ENCODE data around the gene MRPL50. TPM values are rescaled to one million over a fixed set of nuclear protein-coding genes. Genes with fewer than 3 reads are reported as not detected.

Gene MRPL50
- total and polyA plus RNA-seq, 2 experiments from 2014 or later: 25.5 to 59.0 TPM

DNA sequence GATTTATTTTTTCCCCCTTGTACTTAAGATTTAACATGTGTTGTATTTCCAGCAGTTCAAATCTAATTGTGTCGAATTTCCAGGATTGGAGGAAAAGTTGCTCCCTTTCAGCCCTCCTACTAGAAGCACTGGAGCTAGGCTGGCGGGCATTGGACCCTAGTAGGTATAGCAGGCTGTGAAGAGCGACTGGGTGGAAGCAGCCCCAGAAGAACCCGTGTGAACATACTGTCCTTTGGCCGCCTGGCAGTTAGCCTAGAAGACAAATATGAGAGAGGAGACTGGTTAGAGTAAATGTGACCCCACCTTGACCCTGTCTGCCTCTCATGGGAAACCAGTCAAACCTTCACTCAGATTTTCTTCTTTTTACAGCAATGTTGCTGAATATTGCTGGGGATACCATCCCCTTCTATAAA lies 23.2 kb upstream of the MRPL50 start:
- ATAC-seq: no peak
- Histone ChIP-seq H3K9me2 (ENCODE audit: insufficient read depth) (no peaks in the 10 kb centered on the region; the same call in 1 of the 2 replicates), H3K79me2 (replicated peaks; ENCODE audit: insufficient read depth) (no peaks in the 10 kb centered on the region), H3K27ac (ENCODE audit: low read depth) (no peak overlapping the region), H3K4me1 (ENCODE audit: insufficient read depth) (no peaks in the 10 kb centered on the region), H3K27me3 (ENCODE audit: insufficient read depth) (no peaks in the 10 kb centered on the region), H3K4me2 (no peak overlapping the region), H3K4me3 (no peak overlapping the region), H2AFZ (no peak overlapping the region), H3K36me3 (ENCODE audit: insufficient read depth) (no peaks in the 10 kb centered on the region), H4K20me1 (replicated peaks; ENCODE audit: insufficient read depth) (no peaks in the 10 kb centered on the region), H3F3A (replicated peaks; ENCODE audit: low read depth) (no peaks in the 10 kb centered on the region)
- no peak for DNase-seq (ENCODE audit: low spot score)
- Mint-ChIP-seq H3K4me3 (no peak overlapping the region), H3K27ac (no peak overlapping the region), H3K4me1 (peaks cover 6% of the 10 kb centered on the region; the same call in 2 of the 3 replicates), H3K9me3 (no peaks in the 10 kb centered on the region), H3K36me3 (ENCODE audit: low read depth) (no peaks in the 10 kb centered on the region), H3K27me3 (ENCODE audit: insufficient read depth, low read depth, poor library complexity) (no peaks in the 10 kb centered on the region)
- TF ChIP-seq NANOG (IDR thresholded peaks at IDR 0.05; ENCODE audit: borderline replicate concordance): no peak
- TF ChIP-seq, protein P1, sequence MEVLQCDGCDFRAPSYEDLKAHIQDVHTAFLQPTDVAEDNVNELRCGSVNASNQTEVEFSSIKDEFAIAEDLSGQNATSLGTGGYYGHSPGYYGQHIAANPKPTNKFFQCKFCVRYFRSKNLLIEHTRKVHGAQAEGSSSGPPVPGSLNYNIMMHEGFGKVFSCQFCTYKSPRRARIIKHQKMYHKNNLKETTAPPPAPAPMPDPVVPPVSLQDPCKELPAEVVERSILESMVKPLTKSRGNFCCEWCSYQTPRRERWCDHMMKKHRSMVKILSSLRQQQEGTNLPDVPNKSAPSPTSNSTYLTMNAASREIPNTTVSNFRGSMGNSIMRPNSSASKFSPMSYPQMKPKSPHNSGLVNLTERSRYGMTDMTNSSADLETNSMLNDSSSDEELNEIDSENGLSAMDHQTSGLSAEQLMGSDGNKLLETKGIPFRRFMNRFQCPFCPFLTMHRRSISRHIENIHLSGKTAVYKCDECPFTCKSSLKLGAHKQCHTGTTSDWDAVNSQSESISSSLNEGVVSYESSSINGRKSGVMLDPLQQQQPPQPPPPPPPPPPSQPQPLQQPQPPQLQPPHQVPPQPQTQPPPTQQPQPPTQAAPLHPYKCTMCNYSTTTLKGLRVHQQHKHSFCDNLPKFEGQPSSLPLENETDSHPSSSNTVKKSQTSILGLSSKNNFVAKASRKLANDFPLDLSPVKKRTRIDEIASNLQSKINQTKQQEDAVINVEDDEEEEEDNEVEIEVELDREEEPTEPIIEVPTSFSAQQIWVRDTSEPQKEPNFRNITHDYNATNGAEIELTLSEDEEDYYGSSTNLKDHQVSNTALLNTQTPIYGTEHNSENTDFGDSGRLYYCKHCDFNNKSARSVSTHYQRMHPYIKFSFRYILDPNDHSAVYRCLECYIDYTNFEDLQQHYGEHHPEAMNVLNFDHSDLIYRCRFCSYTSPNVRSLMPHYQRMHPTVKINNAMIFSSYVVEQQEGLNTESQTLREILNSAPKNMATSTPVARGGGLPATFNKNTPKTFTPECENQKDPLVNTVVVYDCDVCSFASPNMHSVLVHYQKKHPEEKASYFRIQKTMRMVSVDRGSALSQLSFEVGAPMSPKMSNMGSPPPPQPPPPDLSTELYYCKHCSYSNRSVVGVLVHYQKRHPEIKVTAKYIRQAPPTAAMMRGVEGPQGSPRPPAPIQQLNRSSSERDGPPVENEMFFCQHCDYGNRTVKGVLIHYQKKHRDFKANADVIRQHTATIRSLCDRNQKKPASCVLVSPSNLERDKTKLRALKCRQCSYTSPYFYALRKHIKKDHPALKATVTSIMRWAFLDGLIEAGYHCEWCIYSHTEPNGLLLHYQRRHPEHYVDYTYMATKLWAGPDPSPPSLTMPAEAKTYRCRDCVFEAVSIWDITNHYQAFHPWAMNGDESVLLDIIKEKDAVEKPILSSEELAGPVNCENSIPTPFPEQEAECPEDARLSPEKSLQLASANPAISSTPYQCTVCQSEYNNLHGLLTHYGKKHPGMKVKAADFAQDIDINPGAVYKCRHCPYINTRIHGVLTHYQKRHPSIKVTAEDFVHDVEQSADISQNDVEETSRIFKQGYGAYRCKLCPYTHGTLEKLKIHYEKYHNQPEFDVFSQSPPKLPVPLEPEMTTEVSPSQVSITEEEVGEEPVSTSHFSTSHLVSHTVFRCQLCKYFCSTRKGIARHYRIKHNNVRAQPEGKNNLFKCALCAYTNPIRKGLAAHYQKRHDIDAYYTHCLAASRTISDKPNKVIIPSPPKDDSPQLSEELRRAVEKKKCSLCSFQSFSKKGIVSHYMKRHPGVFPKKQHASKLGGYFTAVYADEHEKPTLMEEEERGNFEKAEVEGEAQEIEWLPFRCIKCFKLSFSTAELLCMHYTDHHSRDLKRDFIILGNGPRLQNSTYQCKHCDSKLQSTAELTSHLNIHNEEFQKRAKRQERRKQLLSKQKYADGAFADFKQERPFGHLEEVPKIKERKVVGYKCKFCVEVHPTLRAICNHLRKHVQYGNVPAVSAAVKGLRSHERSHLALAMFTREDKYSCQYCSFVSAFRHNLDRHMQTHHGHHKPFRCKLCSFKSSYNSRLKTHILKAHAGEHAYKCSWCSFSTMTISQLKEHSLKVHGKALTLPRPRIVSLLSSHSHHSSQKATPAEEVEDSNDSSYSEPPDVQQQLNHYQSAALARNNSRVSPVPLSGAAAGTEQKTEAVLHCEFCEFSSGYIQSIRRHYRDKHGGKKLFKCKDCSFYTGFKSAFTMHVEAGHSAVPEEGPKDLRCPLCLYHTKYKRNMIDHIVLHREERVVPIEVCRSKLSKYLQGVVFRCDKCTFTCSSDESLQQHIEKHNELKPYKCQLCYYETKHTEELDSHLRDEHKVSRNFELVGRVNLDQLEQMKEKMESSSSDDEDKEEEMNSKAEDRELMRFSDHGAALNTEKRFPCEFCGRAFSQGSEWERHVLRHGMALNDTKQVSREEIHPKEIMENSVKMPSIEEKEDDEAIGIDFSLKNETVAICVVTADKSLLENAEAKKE (CRISPR knock-in tag; IDR thresholded peaks at IDR 0.05): no peak
- no peak for TF ChIP-seq EZH2phosphoT487 (IDR thresholded peaks at IDR 0.05; ENCODE audit: unreplicated experiment)
- TF ChIP-seq CREB1 (CRISPR knock-in tag; IDR thresholded peaks at IDR 0.05; ENCODE audit: low read depth): no peak
- TF ChIP-seq EZH2 (IDR thresholded peaks at IDR 0.05; ENCODE audit: low read depth, unreplicated experiment): no peak
- no peak for TF ChIP-seq POLR2AphosphoS5 (IDR thresholded peaks at IDR 0.05; ENCODE audit: low read depth)
- TF ChIP-seq ZNF114 (CRISPR knock-in tag; IDR thresholded peaks at IDR 0.05): no peak
- TF ChIP-seq, protein P2, sequence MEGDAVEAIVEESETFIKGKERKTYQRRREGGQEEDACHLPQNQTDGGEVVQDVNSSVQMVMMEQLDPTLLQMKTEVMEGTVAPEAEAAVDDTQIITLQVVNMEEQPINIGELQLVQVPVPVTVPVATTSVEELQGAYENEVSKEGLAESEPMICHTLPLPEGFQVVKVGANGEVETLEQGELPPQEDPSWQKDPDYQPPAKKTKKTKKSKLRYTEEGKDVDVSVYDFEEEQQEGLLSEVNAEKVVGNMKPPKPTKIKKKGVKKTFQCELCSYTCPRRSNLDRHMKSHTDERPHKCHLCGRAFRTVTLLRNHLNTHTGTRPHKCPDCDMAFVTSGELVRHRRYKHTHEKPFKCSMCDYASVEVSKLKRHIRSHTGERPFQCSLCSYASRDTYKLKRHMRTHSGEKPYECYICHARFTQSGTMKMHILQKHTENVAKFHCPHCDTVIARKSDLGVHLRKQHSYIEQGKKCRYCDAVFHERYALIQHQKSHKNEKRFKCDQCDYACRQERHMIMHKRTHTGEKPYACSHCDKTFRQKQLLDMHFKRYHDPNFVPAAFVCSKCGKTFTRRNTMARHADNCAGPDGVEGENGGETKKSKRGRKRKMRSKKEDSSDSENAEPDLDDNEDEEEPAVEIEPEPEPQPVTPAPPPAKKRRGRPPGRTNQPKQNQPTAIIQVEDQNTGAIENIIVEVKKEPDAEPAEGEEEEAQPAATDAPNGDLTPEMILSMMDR (conservative IDR thresholded peaks at IDR 0.05; ENCODE audit: low read depth in 2 of 2): no peak
- no peak for TF ChIP-seq STAT1 (IDR thresholded peaks at IDR 0.05; ENCODE audit: unreplicated experiment)
- TF ChIP-seq, protein P3, sequence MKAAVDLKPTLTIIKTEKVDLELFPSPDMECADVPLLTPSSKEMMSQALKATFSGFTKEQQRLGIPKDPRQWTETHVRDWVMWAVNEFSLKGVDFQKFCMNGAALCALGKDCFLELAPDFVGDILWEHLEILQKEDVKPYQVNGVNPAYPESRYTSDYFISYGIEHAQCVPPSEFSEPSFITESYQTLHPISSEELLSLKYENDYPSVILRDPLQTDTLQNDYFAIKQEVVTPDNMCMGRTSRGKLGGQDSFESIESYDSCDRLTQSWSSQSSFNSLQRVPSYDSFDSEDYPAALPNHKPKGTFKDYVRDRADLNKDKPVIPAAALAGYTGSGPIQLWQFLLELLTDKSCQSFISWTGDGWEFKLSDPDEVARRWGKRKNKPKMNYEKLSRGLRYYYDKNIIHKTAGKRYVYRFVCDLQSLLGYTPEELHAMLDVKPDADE (IDR thresholded peaks at IDR 0.05): no peak
- TF ChIP-seq ZNF331 (CRISPR knock-in tag; IDR thresholded peaks at IDR 0.05; ENCODE audit: low read depth): no peak

Measured in GM23338 (cell line).